GM20000 (cell line): ENCODE data around the gene SP3.

ENCODE experiments used
- DNase-seq: peaks from one replicate; pipeline ENCODE4 v3.0.0; 2012; ENCODE audit warnings: low spot score
- TF ChIP-seq, protein P1 (sequence below): IDR thresholded peaks from 2 replicates; pipeline ENCODE4 v1.5.1; 2012; ENCODE audit warnings: mild to moderate bottlenecking, control low read depth; ENCODE audit errors: extremely low read depth, missing control alignments

SP3 gene

DNA sequence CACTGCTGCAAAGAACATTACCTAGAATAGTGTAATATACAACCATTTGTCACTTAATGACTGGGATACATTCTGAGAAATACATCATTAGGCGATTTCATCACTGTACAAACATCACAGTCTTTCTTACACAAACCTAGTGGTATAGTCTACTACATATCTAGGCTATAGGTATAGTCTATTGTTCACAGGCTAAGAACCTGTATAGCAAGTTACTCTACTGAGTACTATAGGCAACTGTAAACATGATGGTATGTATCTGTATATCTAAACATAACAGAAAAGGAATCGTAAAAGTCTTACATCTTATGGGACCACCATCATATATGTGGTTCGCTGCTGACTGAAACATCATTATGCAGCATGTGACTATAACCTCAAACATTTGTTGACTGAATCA lies 21.4 kb downstream of the SP3 start:
- TF ChIP-seq, protein P1, sequence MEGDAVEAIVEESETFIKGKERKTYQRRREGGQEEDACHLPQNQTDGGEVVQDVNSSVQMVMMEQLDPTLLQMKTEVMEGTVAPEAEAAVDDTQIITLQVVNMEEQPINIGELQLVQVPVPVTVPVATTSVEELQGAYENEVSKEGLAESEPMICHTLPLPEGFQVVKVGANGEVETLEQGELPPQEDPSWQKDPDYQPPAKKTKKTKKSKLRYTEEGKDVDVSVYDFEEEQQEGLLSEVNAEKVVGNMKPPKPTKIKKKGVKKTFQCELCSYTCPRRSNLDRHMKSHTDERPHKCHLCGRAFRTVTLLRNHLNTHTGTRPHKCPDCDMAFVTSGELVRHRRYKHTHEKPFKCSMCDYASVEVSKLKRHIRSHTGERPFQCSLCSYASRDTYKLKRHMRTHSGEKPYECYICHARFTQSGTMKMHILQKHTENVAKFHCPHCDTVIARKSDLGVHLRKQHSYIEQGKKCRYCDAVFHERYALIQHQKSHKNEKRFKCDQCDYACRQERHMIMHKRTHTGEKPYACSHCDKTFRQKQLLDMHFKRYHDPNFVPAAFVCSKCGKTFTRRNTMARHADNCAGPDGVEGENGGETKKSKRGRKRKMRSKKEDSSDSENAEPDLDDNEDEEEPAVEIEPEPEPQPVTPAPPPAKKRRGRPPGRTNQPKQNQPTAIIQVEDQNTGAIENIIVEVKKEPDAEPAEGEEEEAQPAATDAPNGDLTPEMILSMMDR = no peak
- DNase-seq = no peak

DNA sequence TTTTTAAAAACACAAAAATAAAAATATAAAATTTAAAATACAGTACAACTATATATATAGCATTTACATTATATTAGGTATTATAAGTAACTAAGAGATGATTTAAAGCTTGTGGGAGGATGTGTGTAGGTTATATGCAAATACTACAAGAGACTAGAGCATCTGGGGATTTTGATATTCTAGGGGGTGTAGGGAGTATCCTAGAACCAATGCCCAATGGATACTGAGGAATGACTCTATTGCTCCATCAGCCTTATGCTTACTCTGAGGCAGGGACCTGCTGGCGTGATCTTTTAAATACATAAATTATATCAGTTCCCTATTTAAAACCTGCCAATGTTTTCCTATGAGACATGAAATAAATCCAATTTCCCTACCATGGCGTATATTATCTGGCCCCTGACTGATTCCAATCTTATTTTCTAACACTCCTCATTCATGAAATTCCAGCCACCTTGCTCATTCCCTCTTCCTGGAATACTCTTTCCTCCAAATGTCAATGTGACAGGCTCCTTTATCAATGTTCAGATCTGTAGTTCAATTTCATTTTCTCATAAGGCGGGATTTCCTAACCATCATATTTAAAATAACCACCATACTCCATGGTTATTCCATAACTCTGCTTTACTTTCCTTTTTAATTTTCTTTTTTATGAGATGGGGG lies 22.2 kb downstream of the SP3 start:
- DNase-seq = no peak

DNA sequence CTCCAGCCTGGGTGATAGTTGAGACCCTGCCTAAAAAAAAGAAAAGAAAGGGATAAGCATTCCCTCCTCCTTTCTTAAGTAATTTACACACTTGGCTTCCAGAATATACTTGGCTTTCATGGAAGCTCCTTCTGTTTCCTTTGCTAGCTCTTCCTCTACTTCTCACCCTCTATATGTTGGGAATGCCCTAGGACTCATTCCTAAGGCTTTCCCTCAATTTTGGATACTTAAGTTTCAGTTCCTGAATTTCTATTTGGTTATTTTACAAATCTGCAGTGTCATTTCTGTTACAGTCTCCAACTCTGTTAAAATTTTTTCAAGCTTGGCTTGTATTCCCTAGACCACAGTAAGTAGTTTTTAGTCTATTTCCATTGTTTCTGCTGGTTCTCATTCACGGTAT lies 23.6 kb downstream of the SP3 start:
- TF ChIP-seq, protein P1 = no peak
- no peak for DNase-seq

More for the DNA sequence above, 22.2 kb downstream of the SP3 start:
- TF ChIP-seq, protein P1 = no peak

DNA sequence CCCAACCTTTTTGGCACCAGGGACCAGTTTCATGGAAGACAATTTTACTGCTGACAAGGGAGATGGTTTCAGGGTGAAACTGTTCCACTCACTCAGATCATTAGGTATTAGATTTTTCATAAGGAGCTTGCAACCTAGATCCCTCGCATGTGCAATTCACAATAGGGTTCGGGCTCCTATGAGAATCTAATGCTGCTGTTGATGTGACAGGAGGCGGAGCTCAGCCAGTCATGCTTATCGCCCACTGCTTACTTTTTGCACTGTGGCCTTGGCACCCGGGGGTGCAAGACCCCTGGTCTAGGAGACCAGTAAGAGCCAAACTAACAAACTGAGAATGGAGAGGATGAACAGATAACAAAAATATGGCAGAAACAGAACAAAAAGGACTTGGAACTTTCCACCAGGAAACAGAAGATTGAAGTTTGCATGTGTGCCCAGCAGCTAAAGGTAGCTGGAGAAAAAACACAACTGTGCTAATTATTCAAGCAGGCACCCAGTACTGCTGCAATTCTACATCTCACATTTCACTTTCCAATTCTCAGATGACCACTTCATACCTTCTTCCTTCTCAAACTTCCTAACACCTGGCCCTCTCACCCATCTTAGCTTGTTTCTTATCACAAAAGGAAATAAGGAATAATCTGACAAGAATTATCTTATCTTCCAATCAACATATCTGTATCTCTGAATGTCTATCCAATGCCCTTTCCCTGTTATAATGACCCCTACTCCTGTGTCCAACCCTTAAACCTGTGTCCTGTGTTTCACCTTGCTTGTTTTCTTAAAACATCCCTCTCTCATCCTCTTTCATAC lies 24.8 kb downstream of the SP3 start:
- DNase-seq = no peak
- TF ChIP-seq, protein P1 = no peak

DNA sequence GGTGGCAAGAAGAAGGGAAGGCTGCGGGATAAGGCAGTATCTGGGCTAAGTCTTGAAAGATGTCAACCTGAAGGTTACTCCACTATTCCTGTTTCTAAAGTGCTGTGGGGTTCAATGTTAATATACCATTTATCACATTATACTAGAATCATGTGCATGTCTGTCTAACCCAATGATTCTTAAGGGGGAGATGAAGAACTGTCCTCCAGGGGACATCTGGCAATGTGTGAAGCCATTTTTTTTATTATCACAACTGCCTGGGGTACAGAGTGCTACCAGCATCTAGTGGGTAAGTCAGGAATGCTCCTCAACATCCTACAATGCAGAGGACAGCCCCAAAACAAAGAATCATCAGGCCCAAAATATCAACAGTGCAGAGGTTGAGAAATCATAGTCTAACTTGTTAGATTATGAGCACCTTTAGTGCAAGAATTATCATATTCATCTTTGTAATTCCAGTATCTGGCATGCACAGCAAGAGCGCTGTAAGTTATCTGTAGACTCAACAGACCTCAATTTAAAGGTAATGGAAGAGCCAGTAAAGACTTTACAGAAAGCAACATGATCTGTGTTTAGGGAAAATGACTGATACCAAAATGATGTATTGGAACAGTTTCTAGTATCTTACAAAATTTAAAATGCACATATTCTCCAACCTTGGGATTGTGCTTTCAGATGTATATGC lies 26.3 kb downstream of the SP3 start:
- DNase-seq = no peak
- TF ChIP-seq, protein P1 = no peak

DNA sequence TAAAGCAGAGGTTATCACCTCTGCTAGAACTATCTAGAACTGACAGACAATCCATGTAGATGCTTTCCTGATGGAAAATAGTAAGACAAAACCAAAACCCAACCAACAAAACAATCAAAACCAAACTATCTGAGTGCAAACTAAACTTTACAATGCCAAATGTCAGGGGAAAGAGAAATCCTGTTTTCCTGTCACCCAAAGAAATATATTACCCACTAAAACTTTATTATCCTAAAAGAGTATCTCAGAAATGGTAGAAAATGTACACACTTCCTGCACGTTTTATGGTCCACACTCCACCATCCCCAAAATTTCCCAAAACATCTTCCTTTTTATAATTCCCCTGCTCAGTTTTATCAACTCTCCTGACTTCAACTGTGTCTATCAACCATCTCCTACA lies 29.9 kb downstream of the SP3 start:
- TF ChIP-seq, protein P1 = no peak
- DNase-seq = no peak

DNA sequence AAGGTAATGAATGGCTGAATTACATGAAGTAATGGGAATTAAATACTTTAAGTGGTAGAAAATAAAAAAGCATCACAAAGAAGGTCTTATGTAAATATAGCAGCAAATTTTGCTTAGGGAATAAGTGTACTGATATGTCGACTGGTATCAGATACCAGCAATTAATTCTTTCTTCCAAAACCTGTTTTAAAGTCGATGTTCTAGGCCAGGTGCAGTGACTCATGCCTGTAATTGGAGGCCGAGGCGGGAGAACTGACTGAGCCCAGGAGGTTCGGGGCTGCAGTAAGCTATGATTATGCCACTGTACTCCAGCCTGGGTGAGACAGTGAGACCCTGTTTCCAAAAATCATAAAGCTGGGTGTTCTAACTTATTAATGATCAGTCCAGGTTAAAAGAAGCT lies 30.3 kb downstream of the SP3 start:
- TF ChIP-seq, protein P1 = no peak
- no peak for DNase-seq
